ENCODE measurements around the gene PAX4.
"Not testable (repeated sequence)": the region's sequence is repeated elsewhere in the genome, so short reads cannot be mapped to it uniquely, and the experiment has no call there.

PAX4 gene

DNA sequence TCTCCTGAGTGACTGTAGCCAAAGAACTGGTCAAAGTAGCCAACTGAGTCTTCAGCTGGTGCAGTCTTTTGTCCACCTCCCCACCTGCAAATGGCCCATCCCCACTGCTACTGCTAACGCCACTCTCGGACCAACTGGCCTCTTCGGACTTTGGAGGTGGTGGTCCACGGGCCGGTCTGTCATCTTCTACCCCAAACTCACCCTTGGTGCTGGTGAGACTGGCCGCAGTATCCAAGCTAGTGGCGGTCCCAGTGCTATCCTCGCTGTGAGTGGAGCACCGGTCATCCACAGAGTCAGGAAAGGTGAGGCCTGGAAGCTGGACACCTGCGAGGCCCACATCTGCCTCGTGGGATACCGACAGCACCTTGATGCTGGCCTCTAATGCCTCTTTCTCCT, 33.3 kb downstream of the PAX4 start:
- DNase-seq, result no peak

DNA sequence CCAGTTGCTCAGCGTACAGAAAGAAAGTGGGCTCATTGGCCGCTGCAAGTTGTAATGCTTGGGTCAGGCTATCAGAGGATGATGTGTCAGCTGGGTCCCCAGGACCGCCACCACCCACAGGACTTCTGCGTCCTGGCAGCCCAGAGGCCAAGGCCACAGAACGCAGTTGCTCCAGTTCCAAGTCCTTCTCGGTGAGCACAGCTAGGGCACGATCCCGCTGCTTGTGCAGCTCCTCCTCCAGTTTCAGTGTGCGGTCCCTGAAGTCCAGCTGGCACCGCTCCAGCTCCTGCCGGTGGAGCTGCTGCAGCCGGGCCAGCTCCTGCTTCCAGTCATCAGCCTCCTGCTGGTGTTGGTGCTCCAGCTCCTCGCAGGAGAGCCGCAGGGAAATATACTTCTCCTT, 35.6 kb downstream of the PAX4 start:
- DNase-seq, result no peak

DNA sequence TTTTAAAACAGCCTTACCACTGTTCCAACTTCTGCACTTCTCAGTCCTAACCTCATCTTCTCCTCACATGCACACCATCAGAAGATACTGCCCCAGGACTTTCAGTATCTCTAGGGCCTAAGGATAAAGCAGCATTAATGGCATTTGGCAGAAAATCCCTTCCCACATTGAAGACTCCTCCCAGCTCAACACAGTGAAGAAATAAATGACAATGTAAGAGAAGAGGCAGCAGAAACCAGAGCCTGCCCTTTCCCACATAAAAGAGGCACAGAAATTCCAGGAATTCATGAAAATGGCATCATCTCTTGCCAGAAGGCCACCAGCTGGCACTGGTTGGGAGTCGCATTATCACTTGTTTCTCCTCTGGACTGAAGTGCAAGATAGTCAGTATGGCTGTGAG, 36.2 kb downstream of the PAX4 start:
- no peak for DNase-seq

DNA sequence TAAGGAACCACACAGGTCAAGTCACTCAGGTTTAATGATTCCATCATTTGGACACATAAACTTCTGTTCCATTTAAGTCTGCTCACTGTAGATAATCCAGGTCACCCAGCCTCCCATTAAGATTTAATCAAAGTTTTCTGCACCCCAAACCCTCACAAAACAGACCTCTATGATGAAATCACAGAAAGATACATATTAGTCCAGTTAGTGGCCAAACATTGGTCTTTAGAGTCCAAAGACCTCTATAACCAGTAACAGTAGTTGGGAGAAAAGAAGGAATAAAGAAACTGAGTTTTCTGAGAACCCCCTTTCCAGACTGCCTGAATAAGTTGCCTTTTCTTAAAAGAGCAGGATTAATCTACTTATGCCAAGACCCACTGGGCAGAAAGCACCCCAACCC, 37.3 kb downstream of the PAX4 start:
- DNase-seq, result no peak

DNA sequence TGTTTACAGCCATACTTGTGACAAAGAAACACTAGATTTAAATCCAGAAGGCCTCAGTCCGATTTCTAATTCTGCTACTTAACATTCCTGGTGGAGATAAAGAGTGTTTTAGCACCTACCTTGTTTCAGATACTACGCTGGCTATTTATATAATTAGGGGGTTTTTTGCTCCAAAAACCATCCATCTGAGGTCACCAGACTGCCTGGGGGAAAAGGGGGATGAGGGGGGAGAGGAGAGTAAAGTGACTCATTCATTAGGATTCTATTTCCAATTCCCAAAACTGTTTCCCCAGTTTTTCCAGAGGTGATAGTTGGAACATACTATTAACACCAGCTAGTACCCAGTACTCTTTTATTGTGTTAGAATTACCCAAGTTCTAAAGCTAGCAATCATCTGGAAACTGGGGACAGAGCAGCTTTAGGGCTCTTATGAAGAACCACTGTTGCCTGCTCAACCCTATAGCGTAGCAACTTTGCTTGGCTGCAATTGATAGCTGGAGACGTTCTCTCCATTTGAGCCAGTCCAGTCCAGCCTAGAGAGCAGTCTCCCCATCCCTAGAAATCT, 39.1 kb downstream of the PAX4 start:
- no peak for DNase-seq

DNA sequence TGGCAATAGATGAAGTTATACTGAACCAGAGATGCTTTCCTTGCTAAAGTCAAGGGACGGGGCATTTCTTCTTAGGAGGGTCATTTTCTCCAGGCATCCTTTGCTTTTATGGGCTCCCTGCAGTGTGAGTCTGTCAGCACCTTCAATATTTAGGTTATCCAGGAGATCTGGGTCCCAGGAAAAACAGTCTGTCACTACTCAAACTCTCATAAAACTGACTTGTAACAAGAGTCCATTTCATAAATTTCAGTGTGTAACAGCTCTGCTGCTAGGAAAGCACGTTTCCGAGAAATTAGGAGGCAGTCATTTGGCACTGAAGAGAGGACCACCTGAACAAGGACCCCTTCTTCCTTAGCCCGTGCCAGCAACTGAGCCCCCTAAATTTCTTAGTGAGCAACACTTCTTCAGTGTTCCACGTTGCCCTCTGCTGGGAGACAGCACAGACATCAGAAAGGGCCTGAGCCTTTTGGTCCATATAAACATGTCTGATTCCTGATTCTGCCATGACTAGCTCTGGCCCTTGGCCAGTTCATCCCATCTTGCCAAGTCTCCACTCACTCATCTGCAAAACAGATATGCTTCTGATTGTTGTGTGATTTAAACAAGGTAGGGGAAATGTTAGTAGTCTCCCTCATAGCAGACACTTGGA, 39.8 kb downstream of the PAX4 start:
- DNase-seq, result no peak

DNA sequence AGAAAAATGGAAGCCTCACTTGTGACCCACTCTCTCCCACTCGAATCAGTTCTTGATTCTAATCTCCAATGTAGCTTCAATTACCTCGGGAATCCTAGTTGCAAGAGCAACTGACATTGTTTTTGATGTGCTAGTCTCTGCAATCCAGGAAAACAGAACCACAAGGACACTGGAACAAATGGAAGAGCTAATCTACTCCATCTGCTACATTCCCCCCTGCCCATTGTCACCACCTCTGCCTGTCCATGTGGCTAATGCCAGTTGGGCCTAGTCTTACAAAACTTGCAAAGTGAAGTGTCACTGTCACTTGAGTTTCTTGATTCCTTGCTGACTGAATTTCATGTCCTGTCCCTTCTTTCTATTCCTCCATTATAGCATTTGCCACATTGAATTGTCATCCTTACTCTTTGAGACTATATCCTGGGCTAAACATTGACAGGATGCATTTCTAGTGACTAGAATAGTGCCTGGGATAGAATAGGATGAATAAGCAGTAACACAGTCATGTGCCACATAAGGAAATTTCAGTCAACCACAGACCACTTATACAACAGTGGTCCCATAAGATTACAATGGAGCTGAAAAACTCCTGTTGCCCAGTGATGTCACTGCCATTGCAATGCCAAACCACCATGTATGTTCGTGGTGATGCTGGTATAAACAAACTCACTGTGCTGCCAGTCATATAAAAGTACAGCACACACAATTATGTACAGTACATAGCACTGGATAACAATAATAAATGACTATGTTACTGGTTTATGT, 46.0 kb downstream of the PAX4 start:
- DNase-seq, result no peak

DNA sequence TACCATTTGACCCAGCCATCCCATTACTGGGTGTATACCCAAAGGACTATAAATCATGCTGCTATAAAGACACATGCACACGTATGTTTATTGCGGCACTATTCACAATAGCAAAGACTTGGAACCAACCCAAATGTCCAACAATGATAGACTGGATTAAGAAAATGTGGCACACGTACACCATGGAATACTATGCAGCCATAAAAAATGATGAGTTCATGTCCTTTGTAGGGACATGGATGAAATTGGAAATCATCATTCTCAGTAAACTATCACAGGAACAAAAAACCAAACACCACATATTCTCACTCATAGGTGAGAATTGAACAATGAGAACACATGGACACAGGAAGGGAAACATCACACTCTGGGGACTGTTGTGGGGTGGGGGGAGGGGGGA, 49.9 kb downstream of the PAX4 start:
- not testable (repeated sequence) for DNase-seq

DNA sequence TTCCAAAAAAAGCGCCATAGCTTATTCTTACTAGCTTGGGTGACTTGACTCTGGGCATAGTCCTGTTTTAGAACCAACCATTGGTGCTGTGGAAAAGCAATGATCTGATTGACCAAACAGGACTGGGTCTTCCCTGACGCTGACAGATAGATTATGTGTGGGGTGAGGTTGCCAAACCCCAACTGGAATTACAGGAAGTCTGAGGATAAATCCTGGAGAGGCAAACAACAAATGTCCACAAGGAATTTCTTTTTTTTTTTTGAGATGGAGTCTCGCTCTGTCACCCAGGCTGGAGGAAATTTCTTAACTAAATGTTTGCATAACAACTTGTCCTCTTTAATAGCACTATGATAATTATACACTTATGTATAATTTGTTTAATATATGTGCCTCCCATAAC, 51.7 kb downstream of the PAX4 start:
- DNase-seq, result no peak

Measured in CD4-positive, alpha-beta T cell treated with Interleukin-15 for 1 hour (primary cell).